Measurements from ENCODE around the gene AP4M1.

Gene AP4M1

GRCh38 chr7:100091411-100092181, 9.8 kb upstream of the AP4M1 start:
- H3K36me3 ChIP-seq (ENCODE audit: insufficient read depth, low read length): peaks cover 59% of the 10 kb centered on the region

GRCh38 chr7:100093054-100093453, 8.4 kb upstream of the AP4M1 start:
- Histone ChIP-seq H4K20me1 (ENCODE audit: insufficient read depth, low read length, poor library complexity, severe bottlenecking) (peaks cover 62% of the 10 kb centered on the region), H3K4me1 (ENCODE audit: insufficient read depth, low read length, poor library complexity, severe bottlenecking) (peaks cover 22% of the 10 kb centered on the region), H2AFZ (ENCODE audit: low read length) (no peak overlapping the region), H3K4me2 (ENCODE audit: low read depth, low read length, poor library complexity, severe bottlenecking) (no peak overlapping the region), H3K9me3 (ENCODE audit: insufficient read depth, low read depth, low read length) (no peaks in the 10 kb centered on the region), H3K79me2 (ENCODE audit: insufficient read depth, low read length) (peaks cover 75% of the 10 kb centered on the region), H3K27me3 (ENCODE audit: insufficient read depth, low read length, poor library complexity, severe bottlenecking) (no peaks in the 10 kb centered on the region), H3K9ac (ENCODE audit: low read depth, low read length, poor library complexity, severe bottlenecking) (no peak overlapping the region), H3F3A (ENCODE audit: low read depth) (peaks cover 26% of the 10 kb centered on the region; the same call in 1 of the 2 replicates), H3K36me3 (ENCODE audit: insufficient read depth, low read length) (peaks cover 73% of the 10 kb centered on the region), H3K9me2 (replicated peaks; ENCODE audit: low read depth, low read length) (no peaks in the 10 kb centered on the region), H3K4me3 (ENCODE audit: low read length, poor library complexity, severe bottlenecking) (no peak overlapping the region)
- TF ChIP-seq EZH2phosphoT487 (IDR thresholded peaks at IDR 0.05; ENCODE audit: borderline replicate concordance) (no peak), CTCF (conservative IDR thresholded peaks at IDR 0.05; ENCODE audit: low read length) (no peak)

More at GRCh38 chr7:100091411-100092181, 9.8 kb upstream of the AP4M1 start:
- TF ChIP-seq CTCF (conservative IDR thresholded peaks at IDR 0.05; ENCODE audit: low read length) (peak; percentile 21; the same call in 1 of the 2 replicates), EZH2phosphoT487 (IDR thresholded peaks at IDR 0.05; ENCODE audit: borderline replicate concordance) (no peak)
- H3K9ac ChIP-seq (ENCODE audit: low read depth, low read length, poor library complexity, severe bottlenecking): no peak overlapping the region
- H3K4me2 ChIP-seq (ENCODE audit: low read depth, low read length, poor library complexity, severe bottlenecking): no peak overlapping the region
- no peaks in the 10 kb centered on the region for H3K27me3 ChIP-seq (ENCODE audit: insufficient read depth, low read length, poor library complexity, severe bottlenecking)
- H3K9me3 ChIP-seq (ENCODE audit: insufficient read depth, low read depth, low read length): no peaks in the 10 kb centered on the region
- H4K20me1 ChIP-seq (ENCODE audit: insufficient read depth, low read length, poor library complexity, severe bottlenecking): peaks cover 50% of the 10 kb centered on the region
- no peak overlapping the region for H3K4me3 ChIP-seq (ENCODE audit: low read length, poor library complexity, severe bottlenecking)
- no peak overlapping the region for H2AFZ ChIP-seq (ENCODE audit: low read length)
- H3K4me1 ChIP-seq (ENCODE audit: insufficient read depth, low read length, poor library complexity, severe bottlenecking): peaks cover 19% of the 10 kb centered on the region
- H3K9me2 ChIP-seq (replicated peaks; ENCODE audit: low read depth, low read length): no peaks in the 10 kb centered on the region
- peaks cover 26% of the 10 kb centered on the region; the same call in 1 of the 2 replicates for H3F3A ChIP-seq (ENCODE audit: low read depth)
- peaks cover 65% of the 10 kb centered on the region for H3K79me2 ChIP-seq (ENCODE audit: insufficient read depth, low read length)

GRCh38 chr7:100093498-100093897, 7.9 kb upstream of the AP4M1 start:
- Histone ChIP-seq H2AFZ (ENCODE audit: low read length) (no peak overlapping the region), H3K4me1 (ENCODE audit: insufficient read depth, low read length, poor library complexity, severe bottlenecking) (peaks cover 21% of the 10 kb centered on the region), H3K36me3 (ENCODE audit: insufficient read depth, low read length) (peaks cover 78% of the 10 kb centered on the region), H3K27me3 (ENCODE audit: insufficient read depth, low read length, poor library complexity, severe bottlenecking) (no peaks in the 10 kb centered on the region), H3K9ac (ENCODE audit: low read depth, low read length, poor library complexity, severe bottlenecking) (no peak overlapping the region), H3F3A (ENCODE audit: low read depth) (peaks cover 26% of the 10 kb centered on the region; the same call in 1 of the 2 replicates), H3K4me2 (ENCODE audit: low read depth, low read length, poor library complexity, severe bottlenecking) (no peak overlapping the region), H3K79me2 (ENCODE audit: insufficient read depth, low read length) (peaks cover 75% of the 10 kb centered on the region), H3K9me2 (replicated peaks; ENCODE audit: low read depth, low read length) (no peaks in the 10 kb centered on the region), H3K9me3 (ENCODE audit: insufficient read depth, low read depth, low read length) (no peaks in the 10 kb centered on the region), H3K4me3 (ENCODE audit: low read length, poor library complexity, severe bottlenecking) (no peak overlapping the region), H4K20me1 (ENCODE audit: insufficient read depth, low read length, poor library complexity, severe bottlenecking) (peaks cover 67% of the 10 kb centered on the region)
- TF ChIP-seq EZH2phosphoT487 (IDR thresholded peaks at IDR 0.05; ENCODE audit: borderline replicate concordance) (no peak), CTCF (conservative IDR thresholded peaks at IDR 0.05; ENCODE audit: low read length) (no peak)

All from Loucy (cell line).